ENCODE data around the gene MYB. TPM values are rescaled to one million over a fixed set of nuclear protein-coding genes. Genes with fewer than 3 reads are reported as not detected.

The MYB gene
- total and polyA plus RNA-seq, 2 of the 4 experiments (the other 2 are of a cell fraction): 0.44 to 0.90 TPM

DNA sequence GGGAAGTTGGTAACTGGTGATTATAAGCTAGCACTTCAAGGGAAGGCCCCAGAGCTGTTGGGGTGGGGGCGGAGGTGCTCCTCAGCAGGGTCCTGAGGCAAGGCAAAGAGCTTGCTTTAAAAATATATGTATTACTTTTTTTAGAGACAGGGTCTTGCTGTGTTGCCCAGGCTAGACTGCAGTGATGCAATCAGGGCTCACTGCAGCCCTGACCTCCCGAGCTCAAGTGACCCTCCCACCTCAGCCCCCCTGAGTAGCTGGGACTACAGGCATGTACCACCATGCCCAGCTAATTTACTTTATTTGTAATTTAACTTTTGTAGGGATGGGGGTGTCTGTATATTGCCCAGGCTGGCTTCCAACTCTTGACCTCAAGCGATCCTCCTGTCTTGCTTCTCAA, 87.2 kb downstream of the MYB start:
- no peaks in the 10 kb centered on the region for H3K36me3 ChIP-seq (ENCODE audit: control insufficient read depth, insufficient read depth, low read length)
- ChIA-PET POLR2A (ENCODE audit: unreplicated experiment) (no interaction called here), CTCF (no interaction called here)
- no peaks in the 10 kb centered on the region for H3K9me3 ChIP-seq (ENCODE audit: control insufficient read depth, insufficient read depth, low read length)
- H2AK9ac ChIP-seq (replicated peaks; ENCODE audit: low read depth, low read length, poor library complexity): no peak overlapping the region
- no peak overlapping the region for H2AK5ac ChIP-seq (ENCODE audit: low read depth, low read length)
- no peak overlapping the region for H3K14ac ChIP-seq (replicated peaks; ENCODE audit: low read depth, low read length)
- intact Hi-C loops (cut with micrococcal nuclease): no loop called here
- in situ Hi-C loops (cut with MboI; ENCODE audit: low sequenced_read_pairs): no loop called here
- no peak overlapping the region for H3K4me3 ChIP-seq (ENCODE audit: insufficient read depth, low read depth, low read length)
- no peak overlapping the region for H3K4ac ChIP-seq (ENCODE audit: low read depth, low read length)
- no CpG with 5 or more reads among the region's 3 CpGs for WGBS, 2 experiments (ENCODE audit: extremely low coverage in 2 of 2, insufficient read length in 1 of 2)
- H4K5ac ChIP-seq (ENCODE audit: low read depth, low read length): no peak overlapping the region
- no peaks in the 10 kb centered on the region for H3K4me1 ChIP-seq (ENCODE audit: control insufficient read depth, insufficient read depth, low read length)
- TF ChIP-seq RFX5 (IDR thresholded peaks at IDR 0.05; ENCODE audit: low read depth, low read length) (no peak), MAZ (IDR thresholded peaks at IDR 0.05; ENCODE audit: borderline replicate concordance, low read depth, low read length) (no peak), MAFK (IDR thresholded peaks at IDR 0.05; ENCODE audit: low read depth, low read length) (no peak), MXI1 (IDR thresholded peaks at IDR 0.05; ENCODE audit: borderline replicate concordance, low read depth, low read length) (no peak), CTCF (conservative IDR thresholded peaks at IDR 0.05; ENCODE audit: low read depth, low read length) (no peak), SMC3 (IDR thresholded peaks at IDR 0.05; ENCODE audit: low read depth, low read length) (no peak)
- TF ChIP-seq, protein P1, sequence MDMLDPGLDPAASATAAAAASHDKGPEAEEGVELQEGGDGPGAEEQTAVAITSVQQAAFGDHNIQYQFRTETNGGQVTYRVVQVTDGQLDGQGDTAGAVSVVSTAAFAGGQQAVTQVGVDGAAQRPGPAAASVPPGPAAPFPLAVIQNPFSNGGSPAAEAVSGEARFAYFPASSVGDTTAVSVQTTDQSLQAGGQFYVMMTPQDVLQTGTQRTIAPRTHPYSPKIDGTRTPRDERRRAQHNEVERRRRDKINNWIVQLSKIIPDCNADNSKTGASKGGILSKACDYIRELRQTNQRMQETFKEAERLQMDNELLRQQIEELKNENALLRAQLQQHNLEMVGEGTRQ (IDR thresholded peaks at IDR 0.05; ENCODE audit: low read depth, low read length): no peak
- DNase-seq (no peak), ATAC-seq (ENCODE audit: low read depth) (no peak)
- dilution Hi-C loops (cut with HindIII; ENCODE audit: low sequenced_read_pairs, unreplicated experiment): no loop called here
- no peaks in the 10 kb centered on the region for H3K79me1 ChIP-seq (ENCODE audit: low read depth in 1 of 2, low read length in 2 of 2)
- H3K56ac ChIP-seq (ENCODE audit: extremely low read depth, insufficient read depth, low read length): no peak overlapping the region
- no peak overlapping the region for H3K27ac ChIP-seq (ENCODE audit: insufficient read depth, low read length)
- H2BK20ac ChIP-seq (ENCODE audit: low read depth, low read length): no peak overlapping the region
- no peak overlapping the region for H3K18ac ChIP-seq (ENCODE audit: low read depth, low read length)
- H2BK15ac ChIP-seq (ENCODE audit: low read depth, low read length): no peak overlapping the region
- no peak overlapping the region for H4K91ac ChIP-seq (ENCODE audit: insufficient read depth, low read depth, low read length)
- H3K9me1 ChIP-seq (ENCODE audit: insufficient read depth, low read length): no peaks in the 10 kb centered on the region; the same call in 1 of the 2 replicates
- H2BK5ac ChIP-seq (ENCODE audit: low read depth, low read length, poor library complexity, severe bottlenecking): no peak overlapping the region
- peaks cover 1% of the 10 kb centered on the region for H3K27me3 ChIP-seq (ENCODE audit: control insufficient read depth, insufficient read depth, low read length)
- BruUV-seq (replicated peaks): no TSS peak
- no peak overlapping the region for H4K8ac ChIP-seq (ENCODE audit: low read depth in 2 of 2, low read length in 2 of 2)
- no peak overlapping the region for H2BK120ac ChIP-seq (ENCODE audit: low read depth, low read length)
- H3K4me2 ChIP-seq (ENCODE audit: low read depth, low read length): no peak overlapping the region
- H2AFZ ChIP-seq (replicated peaks; ENCODE audit: low read length, poor library complexity): no peak overlapping the region
- H3K23ac ChIP-seq (ENCODE audit: low read depth, low read length): no peak overlapping the region
- H4K20me1 ChIP-seq (ENCODE audit: insufficient read depth, low read length): no peaks in the 10 kb centered on the region
- no peak overlapping the region for H3K9ac ChIP-seq (ENCODE audit: low read depth, low read length)

Data from IMR-90 (cell line).